Breast epithelium (tissue), 3 donors: ENCODE measurements around the gene FLCN.

ENCODE experiments used
- CTCF ChIP-seq, 3 donors: fragments of 450-650 bp; IDR thresholded peaks; one replicate each; pipeline ENCODE4 v1.5.1; 2016 to 2017; ENCODE audit warnings: antibody characterized with exemption in 3 of 3, mild to moderate bottlenecking in 3 of 3, moderate library complexity in 3 of 3
- POLR2A ChIP-seq: fragments of 450-650 bp; IDR thresholded peaks from one replicate; pipeline ENCODE4 v1.6.1; 2016; ENCODE audit warnings: antibody characterized with exemption, mild to moderate bottlenecking, moderate library complexity
- POLR2AphosphoS5 ChIP-seq, 3 donors: sonication (generic); formaldehyde crosslinking; IDR thresholded peaks; one replicate each; pipeline ENCODE4 v1.6.1; 2017; ENCODE audit warnings: antibody characterized with exemption in 3 of 3

- TF ChIP-seq CTCF (IDR thresholded peaks at IDR 0.05) (no peak), POLR2A (no peak), POLR2AphosphoS5 (IDR thresholded peaks at IDR 0.05) (no peak)
Measured at GRCh38 chr17:17220529-17220928, 16.4 kb downstream of the FLCN start.
